ENCODE measurements around the gene FBXL16.

DNA sequence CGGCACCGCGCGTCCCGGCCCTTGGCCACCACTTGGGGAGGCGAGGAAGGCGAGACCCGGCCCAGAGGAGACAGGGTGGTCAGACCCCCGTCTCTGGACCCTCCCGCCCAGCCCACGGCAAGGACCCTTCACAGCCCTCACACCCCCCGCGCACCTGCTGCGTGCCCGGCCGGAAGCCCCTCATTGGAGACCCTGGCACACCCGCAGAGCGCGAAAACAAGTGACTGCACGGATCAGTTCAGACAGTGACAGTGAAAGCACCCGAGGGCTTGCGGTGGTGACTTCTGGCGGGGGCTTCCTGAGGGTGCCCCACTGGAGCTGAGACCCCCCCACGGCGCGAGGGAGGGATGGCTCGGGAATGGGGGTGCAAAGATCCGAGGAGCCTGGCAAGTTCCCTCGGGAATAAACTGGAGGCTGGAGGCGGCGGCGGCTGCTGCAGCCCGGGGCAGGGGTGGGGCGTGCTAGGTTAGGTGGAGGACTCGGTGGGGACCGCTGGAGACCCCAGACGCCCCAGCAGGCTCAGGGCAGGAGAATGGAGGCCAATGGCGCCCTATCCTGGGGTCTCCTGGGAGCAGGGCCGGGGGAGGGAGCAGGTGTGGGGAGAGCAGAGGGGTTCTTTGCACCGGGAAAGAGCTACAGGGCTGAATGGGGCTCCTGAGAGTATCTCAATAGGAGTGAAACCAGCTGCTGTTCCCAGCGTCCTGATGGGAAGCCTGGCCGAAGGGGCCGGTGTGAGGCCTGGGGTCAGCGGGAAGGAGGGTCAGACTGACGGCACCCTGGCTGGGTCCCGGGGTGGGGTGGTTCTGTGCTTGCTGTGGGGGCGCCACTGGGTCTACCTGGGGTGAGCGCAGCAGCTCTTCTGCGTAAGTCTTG lies 824 bp upstream of the FBXL16 start:
- TF ChIP-seq, protein P1, sequence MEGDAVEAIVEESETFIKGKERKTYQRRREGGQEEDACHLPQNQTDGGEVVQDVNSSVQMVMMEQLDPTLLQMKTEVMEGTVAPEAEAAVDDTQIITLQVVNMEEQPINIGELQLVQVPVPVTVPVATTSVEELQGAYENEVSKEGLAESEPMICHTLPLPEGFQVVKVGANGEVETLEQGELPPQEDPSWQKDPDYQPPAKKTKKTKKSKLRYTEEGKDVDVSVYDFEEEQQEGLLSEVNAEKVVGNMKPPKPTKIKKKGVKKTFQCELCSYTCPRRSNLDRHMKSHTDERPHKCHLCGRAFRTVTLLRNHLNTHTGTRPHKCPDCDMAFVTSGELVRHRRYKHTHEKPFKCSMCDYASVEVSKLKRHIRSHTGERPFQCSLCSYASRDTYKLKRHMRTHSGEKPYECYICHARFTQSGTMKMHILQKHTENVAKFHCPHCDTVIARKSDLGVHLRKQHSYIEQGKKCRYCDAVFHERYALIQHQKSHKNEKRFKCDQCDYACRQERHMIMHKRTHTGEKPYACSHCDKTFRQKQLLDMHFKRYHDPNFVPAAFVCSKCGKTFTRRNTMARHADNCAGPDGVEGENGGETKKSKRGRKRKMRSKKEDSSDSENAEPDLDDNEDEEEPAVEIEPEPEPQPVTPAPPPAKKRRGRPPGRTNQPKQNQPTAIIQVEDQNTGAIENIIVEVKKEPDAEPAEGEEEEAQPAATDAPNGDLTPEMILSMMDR (optimal IDR thresholded peaks at IDR 0.05 in 1 of 3, IDR thresholded peaks at IDR 0.05 in 1 of 3, conservative IDR thresholded peaks at IDR 0.05 in 1 of 3; ENCODE audit: extremely low read depth in 1 of 3, insufficient read depth in 2 of 3, low read length in 3 of 3) = peak in 1 of 3 experiments; percentile 4
- TF ChIP-seq EZH2 (IDR thresholded peaks at IDR 0.05; ENCODE audit: low read length) = peak; percentile 90

Measured in keratinocyte (primary cell).